HG02852 (cell line): ENCODE data around the gene RAD9B.
"Not testable (repeated sequence)": the region's sequence is repeated elsewhere in the genome, so short reads cannot be mapped to it uniquely, and the experiment has no call there.

Source experiments
- ATAC-seq: cut with Tn5 transposase; IDR thresholded peaks from one replicate; pipeline ENCODE4 v1.9.1; 2021; ENCODE audit warnings: mild to moderate bottlenecking, moderate library complexity; ENCODE audit not compliant: unreplicated experiment

RAD9B gene

DNA sequence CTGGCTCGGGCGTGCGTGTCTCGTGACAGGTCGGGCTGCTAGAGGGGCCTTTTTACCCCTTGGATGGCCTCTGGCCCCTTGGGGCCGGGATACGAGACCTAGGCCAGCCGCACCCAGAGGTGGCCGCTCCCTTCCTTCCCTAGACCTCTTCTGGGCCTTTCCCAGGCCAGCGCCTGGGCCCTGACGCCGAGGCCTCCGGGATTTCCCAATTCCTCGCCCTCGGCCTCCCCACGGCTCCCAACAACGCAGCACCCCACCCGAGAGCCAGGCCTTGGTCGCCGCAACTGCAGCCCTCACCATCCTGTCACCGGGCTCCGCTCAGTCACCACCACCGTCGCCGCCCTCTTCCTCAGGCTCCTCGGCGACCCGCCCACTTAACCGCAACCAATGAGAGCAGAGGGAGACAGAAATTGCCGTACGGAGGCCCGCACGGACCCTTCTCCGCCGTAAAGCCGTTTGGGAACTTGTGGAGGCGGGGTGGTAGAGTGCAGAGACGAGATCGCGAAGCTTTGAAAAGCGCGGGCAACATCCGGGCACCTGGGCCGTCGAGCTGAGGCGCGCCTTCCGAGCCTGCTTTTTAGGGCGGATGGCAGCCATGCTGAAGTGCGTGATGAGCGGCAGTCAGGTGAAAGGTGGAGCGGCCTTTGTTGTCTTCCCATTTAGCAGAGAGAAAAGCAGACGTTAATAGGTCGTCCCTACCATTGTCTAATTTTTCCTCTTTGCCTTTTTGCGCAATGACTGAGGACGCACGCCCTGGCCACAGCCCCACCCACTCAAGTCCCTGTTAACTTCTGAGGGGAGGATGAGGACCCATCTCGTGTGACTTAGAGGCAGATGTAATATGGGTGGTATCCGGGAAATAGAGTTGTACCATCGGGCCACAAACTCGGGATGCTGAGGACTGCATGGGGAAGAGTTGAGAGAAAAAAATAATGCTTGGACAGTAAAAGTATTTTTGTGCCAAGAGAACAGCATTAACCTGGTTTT is at the start of gene RAD9B, which contains the start of gene VPS29:
Gene RAD9B, plus strand, starts transcription at position 580 of the 987 bp plus-strand sequence. Its CDS starts 7 bp downstream, at position 587.
Gene VPS29, minus strand, starts transcription at position 360 of the 987 bp plus-strand sequence. Its CDS starts 60 bp downstream, at position 300.
- ATAC-seq, result peak; percentile 93

DNA sequence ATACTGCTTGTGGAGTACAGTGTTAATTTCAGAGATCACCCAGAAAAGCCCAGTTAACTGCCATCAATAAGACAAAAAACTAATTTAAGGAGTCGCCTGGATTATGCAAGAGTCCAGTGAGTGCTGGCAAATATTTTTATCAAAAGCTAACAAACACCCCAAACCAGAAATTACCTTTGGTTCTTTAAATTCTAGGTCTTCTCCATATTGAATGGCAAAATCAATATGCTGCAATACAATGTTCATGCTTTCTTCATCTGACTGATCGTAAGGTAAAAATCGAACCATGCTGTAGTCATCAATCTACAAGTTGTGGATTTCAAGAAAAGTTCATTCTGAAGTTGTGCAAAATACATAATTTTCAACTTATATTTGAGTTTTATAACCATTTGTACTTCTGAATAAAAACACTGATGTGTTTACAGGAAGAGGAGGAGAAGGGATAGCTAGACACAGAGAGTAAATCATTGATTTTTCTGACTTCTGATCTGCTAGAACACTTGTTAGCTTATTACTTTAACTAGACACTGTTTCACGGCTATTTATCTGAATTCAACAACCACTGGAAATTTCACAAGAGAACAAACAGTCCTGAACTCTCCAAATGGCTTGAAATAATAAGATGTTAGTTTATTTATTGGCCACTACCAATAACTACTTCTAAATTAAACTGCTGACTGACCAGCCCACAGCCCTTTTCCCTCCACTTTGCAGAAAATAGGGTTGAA is 48.4 kb upstream of the RAD9B start:
- no peak for ATAC-seq

DNA sequence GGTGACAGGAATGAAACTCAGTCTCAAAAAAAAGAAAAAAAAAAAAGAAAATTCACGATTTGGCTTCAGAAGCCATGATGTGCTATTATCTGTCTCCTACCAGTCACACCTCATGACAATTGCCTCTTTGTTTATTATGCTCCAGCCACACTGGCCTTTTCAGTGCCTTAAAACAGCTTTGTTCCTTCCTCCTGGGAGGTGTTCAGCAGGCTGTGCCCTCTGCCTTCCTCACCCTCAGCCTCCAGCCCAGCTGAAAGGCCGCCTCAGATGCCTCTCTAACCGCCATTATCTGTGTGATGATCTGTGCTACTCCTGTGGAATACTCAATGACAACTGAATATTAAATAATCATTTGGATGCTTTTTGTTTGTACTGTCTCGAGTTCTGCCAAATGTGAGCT is 43.4 kb upstream of the RAD9B start:
- ATAC-seq, result no peak

DNA sequence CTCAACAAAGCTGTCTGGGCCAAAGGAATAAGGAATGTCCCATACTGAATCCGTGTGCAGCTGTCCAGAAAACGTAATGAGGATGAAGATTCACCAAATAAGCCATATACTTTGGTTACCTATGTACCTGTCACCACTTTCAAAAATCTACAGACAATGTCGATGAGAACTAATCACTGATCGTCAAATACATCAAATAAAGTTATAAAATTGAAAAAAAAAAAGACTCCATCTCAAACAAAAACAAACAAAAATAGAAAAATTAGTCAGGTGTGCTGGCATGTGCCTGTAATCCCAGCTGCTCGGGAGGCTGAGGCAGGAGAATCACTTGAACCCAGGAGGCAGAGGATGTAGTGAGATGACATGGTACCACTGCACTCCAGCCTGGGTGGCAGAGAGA is 40.9 kb upstream of the RAD9B start:
- not testable (repeated sequence) for ATAC-seq

DNA sequence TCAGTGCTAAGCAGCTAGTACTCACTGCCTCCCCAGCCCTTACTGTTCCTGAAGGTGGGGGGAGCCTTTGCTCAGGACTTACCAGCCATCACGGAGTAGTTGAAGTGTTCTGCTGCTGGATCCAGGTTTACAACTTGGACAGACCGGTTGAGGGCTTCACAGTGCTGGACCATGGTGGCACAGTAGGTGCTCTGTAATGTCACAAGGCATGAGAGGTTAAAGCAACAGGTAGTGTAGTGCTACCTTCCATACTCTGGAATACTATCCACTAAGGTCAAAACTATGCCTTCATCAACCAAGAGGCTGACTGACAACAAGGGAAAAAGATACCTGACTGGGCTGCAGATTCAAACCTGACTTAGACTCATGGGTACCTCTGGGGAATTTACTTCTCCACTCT is 37.1 kb upstream of the RAD9B start:
- no peak for ATAC-seq

DNA sequence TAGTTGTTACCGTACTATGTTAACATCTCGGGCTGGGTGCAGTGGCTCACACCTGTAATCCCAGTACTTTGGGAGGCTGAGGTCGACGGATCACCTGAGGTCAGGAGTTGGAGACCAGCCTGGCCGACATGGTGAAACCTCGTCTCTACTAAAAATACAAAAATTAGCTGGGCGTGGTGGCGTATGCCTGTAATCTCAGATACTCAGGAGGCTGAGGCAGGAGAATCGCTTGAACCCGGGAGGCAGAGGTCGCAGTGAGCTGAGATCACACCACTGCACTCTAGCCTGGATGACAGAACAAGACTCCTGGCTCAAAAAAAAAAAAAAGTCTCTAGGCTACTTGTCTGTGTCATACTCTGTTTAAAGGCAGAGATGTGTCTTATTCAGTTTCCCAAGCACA is 36.4 kb upstream of the RAD9B start:
- ATAC-seq, result not testable (repeated sequence)

DNA sequence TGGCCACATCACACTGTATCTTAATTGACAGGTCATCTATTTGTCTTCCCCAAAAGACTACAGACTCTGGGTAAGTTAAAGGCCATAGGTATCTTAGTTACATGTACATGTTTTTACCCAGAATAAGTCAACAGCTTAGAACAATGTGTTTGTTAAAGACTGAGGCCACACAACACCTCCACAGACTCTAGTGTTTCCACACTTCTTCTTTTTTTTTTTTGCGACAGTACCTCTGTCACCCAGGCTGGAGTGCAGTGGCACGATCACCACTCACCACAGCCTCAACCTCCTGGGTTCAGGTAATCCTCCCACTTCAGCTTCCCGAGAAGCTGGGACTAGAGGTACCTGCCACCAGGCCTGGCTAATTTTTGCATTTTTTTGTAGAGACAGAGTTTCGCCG is 35.3 kb upstream of the RAD9B start:
- no peak for ATAC-seq

DNA sequence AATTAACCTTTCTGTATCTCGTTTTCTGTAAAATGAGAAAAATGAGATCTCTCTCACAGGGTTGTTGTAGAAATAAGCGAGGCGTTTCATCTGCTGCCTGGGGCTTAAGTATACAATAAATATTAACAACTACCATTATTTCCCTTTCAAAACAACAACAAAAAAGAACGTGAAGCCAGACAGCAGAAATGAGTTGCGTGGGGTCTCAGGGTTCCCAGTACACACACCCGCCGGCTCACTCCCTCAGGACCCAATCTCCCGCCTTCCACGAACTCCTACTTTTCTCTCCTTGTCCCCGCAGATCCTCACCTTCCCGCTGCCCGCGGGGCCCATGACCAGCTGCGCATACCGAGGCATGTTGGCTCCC is 34.3 kb upstream of the RAD9B start:
- no peak for ATAC-seq

DNA sequence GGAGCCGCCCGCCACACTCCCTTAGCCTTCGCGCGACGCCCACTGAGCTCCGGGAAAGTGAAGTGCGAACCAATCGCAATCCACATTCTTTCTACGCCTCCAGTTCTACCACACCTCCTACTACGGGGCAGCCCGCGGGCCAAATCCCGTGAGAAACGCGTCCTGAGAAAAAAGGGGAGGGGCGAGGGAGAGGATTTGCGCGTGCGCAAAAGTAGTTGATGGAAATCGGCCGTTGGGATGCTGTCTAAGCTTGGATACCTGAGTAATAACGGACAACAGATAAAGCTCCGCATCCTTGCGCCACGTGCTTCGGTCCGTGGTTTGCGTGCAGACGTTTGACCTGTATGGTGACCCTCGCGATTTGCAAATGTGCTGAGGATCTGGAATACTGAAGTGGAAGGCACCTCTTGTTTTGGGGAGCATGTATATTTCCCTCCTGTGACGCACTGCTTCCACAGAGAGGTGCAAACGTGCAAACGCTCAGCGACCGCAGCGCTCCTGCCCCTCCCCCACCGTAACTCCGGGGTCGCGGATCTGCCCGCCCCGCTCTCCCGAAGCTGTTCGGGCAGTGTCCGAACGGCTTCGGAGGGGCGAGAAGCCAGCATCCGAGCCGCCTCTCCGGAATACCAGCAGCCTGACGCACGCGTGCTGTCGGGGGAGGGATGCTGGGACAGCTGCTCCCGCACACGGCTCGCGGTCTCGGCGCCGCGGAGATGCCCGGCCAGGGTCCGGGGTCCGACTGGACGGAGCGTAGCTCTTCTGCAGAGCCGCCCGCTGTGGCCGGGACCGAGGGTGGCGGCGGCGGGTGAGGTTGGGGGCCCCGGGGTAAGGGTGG is 33.7 kb upstream of the RAD9B start, which contains the start of the genes FAM216A and GPN3:
Gene FAM216A, plus strand, starts transcription at position 632 of the 835 bp plus-strand sequence. Its CDS starts 31 bp downstream, at position 663.
Gene GPN3, minus strand, starts transcription at position 44 of the 835 bp plus-strand sequence. CDS start 54 bp downstream, outside the sequence.
- ATAC-seq, result peak; percentile 74

DNA sequence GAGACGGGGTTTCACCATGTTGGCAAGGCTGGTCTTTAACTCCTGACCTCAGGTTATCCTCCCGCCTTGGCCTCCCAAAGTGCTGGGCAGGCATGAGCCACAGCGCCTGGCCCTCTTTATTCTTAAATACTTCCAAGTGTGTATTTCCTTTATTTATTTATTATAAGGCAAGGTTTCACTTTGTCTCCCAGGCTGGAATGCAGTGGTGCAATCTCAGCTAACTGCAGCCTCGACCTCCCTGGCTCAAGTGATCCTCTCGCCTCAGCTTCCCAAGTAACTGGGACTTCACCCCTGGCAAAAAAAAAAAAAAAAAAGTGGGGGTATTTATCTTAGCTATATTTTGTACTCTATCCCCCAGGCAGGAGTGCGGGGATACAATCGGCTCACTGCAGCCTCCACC is 26.7 kb upstream of the RAD9B start:
- no peak for ATAC-seq

DNA sequence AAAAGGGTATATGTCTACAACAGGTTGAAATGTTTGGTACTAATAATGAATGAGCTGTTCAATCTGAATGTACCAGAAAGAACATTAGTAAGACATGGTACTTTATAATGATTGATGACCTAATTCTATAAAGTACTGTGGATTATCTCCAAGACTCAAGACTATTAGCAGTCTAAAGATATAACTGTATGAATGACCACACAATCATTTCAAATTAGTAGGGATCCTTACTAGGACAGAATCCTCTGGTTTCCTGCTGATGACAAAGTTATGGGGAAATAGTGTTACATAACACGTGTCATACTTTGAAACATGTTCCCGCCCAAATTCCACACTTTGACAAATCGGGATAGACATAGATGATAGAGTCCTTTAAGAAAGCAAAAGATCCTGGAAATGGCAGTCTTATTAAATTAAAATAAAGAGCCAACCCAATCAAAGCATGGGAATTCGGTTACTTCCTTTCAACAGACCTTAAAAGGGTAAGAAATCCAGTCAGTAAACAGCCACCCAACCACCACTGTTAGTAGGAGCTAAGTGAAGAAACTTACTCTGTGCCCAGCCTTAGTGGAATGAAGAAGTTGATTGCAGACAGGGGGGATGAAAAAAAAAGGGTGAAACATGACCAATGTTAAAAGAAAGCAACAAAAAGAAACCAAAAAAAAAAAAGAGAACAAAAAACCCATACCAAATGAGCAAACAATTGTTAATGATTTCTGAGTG is 3.0 kb upstream of the RAD9B start:
- ATAC-seq, result no peak

DNA sequence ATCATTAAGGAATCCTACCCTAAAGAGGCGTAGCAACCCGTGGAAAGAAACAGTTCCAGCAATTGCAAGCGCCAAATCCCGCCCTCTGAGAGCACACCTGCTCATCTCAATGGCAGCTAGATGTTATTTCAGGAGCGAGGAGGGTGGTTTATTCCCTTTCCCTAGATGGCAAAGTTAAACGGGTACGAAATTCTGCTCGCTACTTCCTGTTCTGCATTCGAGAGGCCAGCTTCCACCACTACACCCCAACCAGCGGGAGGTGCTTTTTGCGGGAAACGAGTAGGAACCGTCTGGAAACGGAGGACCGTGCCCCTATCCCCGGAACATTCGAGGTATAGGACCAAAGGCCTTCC is 756 bp upstream of the RAD9B start:
- ATAC-seq, result peak; percentile 10

DNA sequence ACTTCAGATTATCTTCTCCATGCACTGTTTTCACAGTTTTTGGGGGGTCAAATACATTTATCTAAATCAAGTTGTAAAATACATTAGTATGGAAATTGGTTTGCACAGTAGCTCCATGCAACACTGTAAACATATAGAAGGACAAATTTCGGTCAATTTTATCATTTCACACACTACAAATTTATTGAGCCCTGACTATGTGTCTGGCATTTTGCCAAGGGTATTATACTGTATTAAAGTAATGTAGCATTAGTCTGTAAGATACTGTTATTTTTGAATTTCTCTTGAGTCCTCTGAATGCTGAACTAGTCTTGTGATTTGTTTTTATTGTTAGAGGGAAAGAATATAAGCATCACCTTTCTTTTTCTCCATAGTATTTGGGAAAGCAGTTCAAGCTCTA is 1.3 kb downstream of the RAD9B start:
- no peak for ATAC-seq

DNA sequence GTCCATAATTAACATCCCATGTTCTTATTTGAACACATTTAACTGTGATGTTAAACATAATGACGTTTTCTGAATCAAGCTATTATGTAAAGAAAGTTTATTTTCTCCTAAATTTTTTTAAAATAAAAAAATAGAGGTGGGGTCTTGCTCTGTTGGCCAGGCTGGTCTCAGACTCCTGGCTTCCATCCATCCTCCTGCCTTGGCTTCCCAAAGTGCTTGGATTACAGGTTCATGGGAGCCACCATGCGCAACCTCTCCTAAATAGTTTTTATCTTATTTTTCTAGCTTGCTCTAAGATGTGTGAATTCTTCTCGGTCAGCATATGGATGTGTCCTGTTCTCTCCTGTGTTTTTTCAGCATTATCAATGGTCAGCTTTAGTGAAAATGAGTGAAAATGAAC is 3.2 kb downstream of the RAD9B start:
- ATAC-seq, result no peak

DNA sequence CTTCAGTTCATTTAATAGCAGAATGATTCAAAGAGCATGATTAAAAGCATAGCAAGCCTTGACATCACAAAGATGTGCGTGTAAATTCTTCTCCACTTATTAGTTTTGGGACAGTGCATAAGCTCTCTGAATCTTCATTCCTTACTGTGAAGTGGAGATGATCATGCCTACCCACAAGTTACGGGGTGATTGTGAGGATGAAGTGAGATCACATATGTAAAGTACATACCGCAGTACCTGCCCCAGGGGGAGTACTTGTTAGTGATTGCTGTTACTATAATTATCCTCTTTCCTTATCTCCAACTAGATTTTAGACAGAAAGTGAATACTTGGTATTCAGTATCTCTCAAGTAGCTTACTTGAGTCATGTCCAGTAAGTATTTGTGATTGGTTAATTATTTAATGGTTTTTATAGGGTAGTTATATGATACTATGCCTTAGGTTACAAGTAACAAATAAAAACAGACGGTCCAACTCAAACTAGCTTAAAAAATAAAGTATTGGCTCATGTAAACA is 6.0 kb downstream of the RAD9B start:
- ATAC-seq, result no peak

DNA sequence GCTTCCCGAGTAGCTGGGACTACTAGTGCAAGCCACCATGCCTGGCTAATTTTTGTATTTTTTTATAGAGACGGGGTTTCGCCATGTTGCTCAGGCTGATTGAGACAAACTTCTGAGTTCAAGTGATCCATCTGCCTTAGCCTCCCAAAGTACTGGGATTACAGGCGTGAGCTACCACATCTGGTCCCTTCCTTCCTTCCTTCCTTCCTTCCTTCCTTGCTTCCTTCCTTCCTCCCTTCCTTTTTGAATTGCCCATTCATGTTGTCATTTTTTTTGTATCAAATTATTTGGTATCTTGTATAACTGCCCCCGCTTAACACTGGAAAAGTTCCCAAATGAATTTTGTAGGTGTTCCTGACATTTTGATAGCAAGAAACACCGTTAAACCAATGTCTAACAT is 11.7 kb downstream of the RAD9B start:
- no peak for ATAC-seq

DNA sequence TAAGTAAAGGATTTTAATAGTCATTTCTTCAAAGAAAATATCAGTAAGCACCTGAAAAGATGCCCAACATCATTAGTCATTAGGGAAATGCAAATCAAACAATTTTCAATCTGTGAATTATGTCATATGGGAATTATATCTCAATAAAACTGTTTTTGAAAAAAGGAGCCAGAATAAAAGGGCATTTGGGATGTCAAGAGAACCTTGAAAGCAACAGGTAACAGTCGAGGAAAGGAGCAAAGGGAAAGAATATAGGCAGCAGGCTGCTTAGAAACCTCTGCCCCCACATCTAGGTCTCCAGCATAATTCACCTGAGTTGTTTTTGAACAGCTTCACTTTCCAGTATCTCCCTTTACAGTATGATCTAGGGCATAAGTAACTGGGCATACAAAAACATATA is 12.2 kb downstream of the RAD9B start:
- ATAC-seq, result no peak

DNA sequence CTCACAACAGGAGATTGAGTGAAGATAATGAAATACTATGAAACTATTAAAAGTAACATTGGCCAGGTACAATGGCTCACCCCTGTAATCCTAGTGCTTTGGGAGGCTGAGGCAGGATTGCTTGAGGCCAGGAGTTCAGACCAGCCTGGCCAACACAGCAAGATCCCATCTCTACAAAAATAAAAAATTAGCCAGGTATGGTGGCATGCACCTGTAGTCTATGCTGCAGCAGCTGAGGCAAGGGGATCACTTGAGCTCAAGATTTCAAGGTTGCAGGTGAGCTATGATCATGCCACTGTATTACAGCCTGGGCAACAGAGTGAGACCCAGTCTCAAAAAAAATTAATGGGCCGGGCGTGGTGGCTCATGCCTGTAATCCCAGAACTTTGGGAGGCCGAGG is 14.9 kb downstream of the RAD9B start:
- ATAC-seq, result no peak

DNA sequence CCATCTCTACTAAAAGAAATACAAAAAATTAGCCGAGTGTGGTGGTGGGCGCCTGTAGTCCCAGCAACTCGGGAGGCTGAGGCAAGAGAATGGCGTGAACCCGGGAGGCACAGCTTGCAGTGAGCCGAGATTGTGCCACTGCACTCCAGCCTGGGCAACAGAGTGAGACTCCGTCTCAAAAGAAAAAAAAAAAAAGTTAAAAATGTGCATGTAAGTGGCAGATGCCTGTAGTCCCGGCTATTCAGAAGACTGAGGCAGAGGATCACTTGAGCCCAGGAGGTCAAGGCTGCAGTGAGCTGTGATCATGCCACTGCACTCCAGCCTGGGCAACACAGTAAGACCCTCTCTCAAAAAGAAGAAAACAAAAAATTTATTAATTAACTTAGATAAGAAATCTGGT is 15.9 kb downstream of the RAD9B start:
- not testable (repeated sequence) for ATAC-seq
